ENCODE data around the gene PRIMA1. TPM values are rescaled to one million over a fixed set of nuclear protein-coding genes. Genes with fewer than 3 reads are reported as not detected.

PRIMA1 gene
- total and polyA plus RNA-seq, 3 donors from 2014 or later = 2.1 to 7.3 (median 3.4) TPM

GRCh38 chr14:93744176-93744575 lies 44.1 kb downstream of the PRIMA1 start:
- Histone ChIP-seq H3K4me1 (no peaks in the 10 kb centered on the region), H3K36me3 (ENCODE audit: low read depth, missing control alignments) (no peaks in the 10 kb centered on the region), H3K4me3 (no peak overlapping the region), H3K9me3 (no peaks in the 10 kb centered on the region), H3K27ac (no peak overlapping the region), H3K27me3 (no peaks in the 10 kb centered on the region)
- no peak for TF ChIP-seq CTCF (IDR thresholded peaks at IDR 0.05)
- no peak for TF ChIP-seq POLR2A (IDR thresholded peaks at IDR 0.05)
- intact Hi-C loops (cut with DNase I; ENCODE audit: low total_unique reads) = no loop called here
- no peak for DNase-seq
- WGBS, 2 donors = 63 to 87% methylated on average over 13 to 14 of the region's 14 CpGs

- WGBS, 2 donors = 78 to 83% methylated on average over 22 to 26 of the region's 26 CpGs
- H3K27me3 ChIP-seq = no peaks in the 10 kb centered on the region
- no peaks in the 10 kb centered on the region for H3K9me3 ChIP-seq
- H3K4me3 ChIP-seq = no peak overlapping the region
- no peaks in the 10 kb centered on the region for H3K36me3 ChIP-seq (ENCODE audit: low read depth, missing control alignments)
- H3K4me1 ChIP-seq = no peaks in the 10 kb centered on the region
- TF ChIP-seq POLR2A (IDR thresholded peaks at IDR 0.05) (no peak), CTCF (IDR thresholded peaks at IDR 0.05) (no peak)
- no peak for DNase-seq
- intact Hi-C loops (cut with DNase I; ENCODE audit: low total_unique reads) = no loop called here
- no peak overlapping the region for H3K27ac ChIP-seq
Observed at GRCh38 chr14:93743270-93744060, 44.8 kb downstream of the PRIMA1 start.

GRCh38 chr14:93742761-93743160 lies 45.5 kb downstream of the PRIMA1 start:
- 70 to 85% methylated on average over 8 of the region's 8 CpGs for WGBS, 2 donors
- Histone ChIP-seq H3K27ac (no peak overlapping the region), H3K36me3 (ENCODE audit: low read depth, missing control alignments) (no peaks in the 10 kb centered on the region), H3K4me1 (no peaks in the 10 kb centered on the region), H3K9me3 (no peaks in the 10 kb centered on the region), H3K27me3 (no peaks in the 10 kb centered on the region), H3K4me3 (no peak overlapping the region)
- DNase-seq = no peak
- intact Hi-C loops (cut with DNase I; ENCODE audit: low total_unique reads) = no loop called here
- TF ChIP-seq CTCF (IDR thresholded peaks at IDR 0.05) = no peak
- TF ChIP-seq POLR2A (IDR thresholded peaks at IDR 0.05) = no peak

- no peaks in the 10 kb centered on the region for H3K4me1 ChIP-seq
- H3K36me3 ChIP-seq (ENCODE audit: low read depth, missing control alignments) = no peaks in the 10 kb centered on the region
- H3K27ac ChIP-seq = no peak overlapping the region
- H3K9me3 ChIP-seq = no peaks in the 10 kb centered on the region
- TF ChIP-seq POLR2A (IDR thresholded peaks at IDR 0.05) (no peak), CTCF (IDR thresholded peaks at IDR 0.05) (no peak)
- intact Hi-C loops (cut with DNase I; ENCODE audit: low total_unique reads) = no loop called here
- 83 to 86% methylated on average over 12 of the region's 12 CpGs for WGBS, 2 donors
- H3K4me3 ChIP-seq = no peak overlapping the region
- no peak for DNase-seq
- H3K27me3 ChIP-seq = no peaks in the 10 kb centered on the region
Observed at GRCh38 chr14:93741556-93742230, 46.6 kb downstream of the PRIMA1 start.

Data from testis (tissue), 3 donors.